ENCODE data around the gene APBA2. TPM values are rescaled to one million over a fixed set of nuclear protein-coding genes. Genes with fewer than 3 reads are reported as not detected.

APBA2 gene
- total and polyA plus RNA-seq, 10 donors, result 5.8 to 33.8 (median 18.3) TPM

DNA sequence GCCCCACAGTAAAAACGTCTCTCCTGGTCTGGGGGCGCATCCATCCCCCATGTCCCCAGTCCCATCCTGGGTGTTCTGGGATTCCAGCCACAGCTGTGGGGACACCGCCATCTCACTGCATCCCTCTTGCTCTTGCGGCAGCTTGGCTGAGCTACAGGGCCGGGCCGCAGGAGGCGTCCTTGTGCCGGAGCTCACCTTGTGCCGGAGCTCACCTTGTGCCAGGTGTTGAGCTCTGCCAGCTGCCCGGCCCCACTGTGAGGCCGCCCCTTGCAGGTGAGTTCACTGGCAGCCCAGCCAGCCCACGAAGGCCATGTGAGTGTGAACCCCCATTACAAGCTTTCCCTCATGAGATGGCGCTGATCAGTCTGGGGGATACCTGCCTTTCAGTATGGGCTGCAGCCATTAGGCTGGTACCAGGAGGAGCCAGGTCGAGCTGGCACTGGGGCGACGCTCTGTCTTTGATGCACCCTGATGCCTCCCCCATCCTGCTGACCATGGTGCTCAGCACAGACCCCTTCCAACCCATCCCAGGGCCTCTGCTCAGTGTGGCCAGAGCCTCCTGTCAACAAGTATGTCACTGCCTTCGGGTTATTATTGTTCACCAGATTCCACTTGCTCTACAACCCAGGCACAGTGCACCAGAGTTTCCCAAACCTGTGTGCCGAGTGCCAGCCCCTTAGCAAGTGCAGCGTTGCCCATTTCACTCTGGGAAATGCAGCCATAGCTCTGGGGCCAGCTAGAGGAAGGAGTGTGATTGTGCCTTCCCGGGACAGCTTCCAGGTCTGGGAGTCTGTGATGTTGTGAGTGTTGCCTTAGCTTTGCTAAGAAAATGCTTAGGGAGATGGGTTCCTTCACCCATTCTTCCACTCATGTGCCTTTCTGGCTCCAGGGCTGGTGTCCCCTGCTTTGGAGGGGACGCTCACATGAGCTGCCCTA is 105.7 kb downstream of the APBA2 start:
- no peaks in the 10 kb centered on the region for H3K36me3 ChIP-seq
- intact Hi-C loops (cut with DNase I; ENCODE audit: low total_unique reads), result no loop called here
- no peaks in the 10 kb centered on the region for H3K9me3 ChIP-seq
- no peaks in the 10 kb centered on the region for H3K27me3 ChIP-seq (replicated peaks in 1 of 7)
- WGBS, 5 donors, result 78 to 93% (median 91%) methylated on average over 9 to 21 of the region's 21 CpGs
- no peak for TF ChIP-seq POLR2AphosphoS5 (IDR thresholded peaks at IDR 0.05)
- TF ChIP-seq CTCF (IDR thresholded peaks at IDR 0.05 in 8 of 11, conservative IDR thresholded peaks at IDR 0.05 in 3 of 11), result no peak
- no peak for TF ChIP-seq POLR2A (IDR thresholded peaks at IDR 0.05)
- H3K4me3 ChIP-seq, result no peak overlapping the region
- DNase-seq, result no peak
- H3K27ac ChIP-seq, result peak overlapping the region in 6 of 8 donors; percentile 58 to 83 (median 78)
- H3K4me1 ChIP-seq, result peaks cover 13 to 62% (median 30%) of the 10 kb centered on the region in 6 donors

GRCh38 chr15:28992336-28992864 is 106.6 kb downstream of the APBA2 start:
- peak overlapping the region; percentile 14 to 83 (median 76) for H3K27ac ChIP-seq
- no peaks in the 10 kb centered on the region for H3K9me3 ChIP-seq
- intact Hi-C loops (cut with DNase I; ENCODE audit: low total_unique reads), result no loop called here
- no peak for DNase-seq
- TF ChIP-seq POLR2A (IDR thresholded peaks at IDR 0.05) (no peak), POLR2AphosphoS5 (IDR thresholded peaks at IDR 0.05) (no peak), CTCF (IDR thresholded peaks at IDR 0.05 in 8 of 11, conservative IDR thresholded peaks at IDR 0.05 in 3 of 11) (no peak)
- H3K27me3 ChIP-seq (replicated peaks in 1 of 7), result no peaks in the 10 kb centered on the region
- H3K4me3 ChIP-seq, result no peak overlapping the region
- H3K4me1 ChIP-seq, result peaks cover 13 to 65% (median 30%) of the 10 kb centered on the region in 6 donors
- no peaks in the 10 kb centered on the region for H3K36me3 ChIP-seq
- WGBS, 5 donors, result 78 to 87% (median 86%) methylated on average over 6 of the region's 6 CpGs

- WGBS, 5 donors, result 43 to 68% (median 66%) methylated on average over 8 to 12 of the region's 12 CpGs
- Histone ChIP-seq H3K36me3 (no peaks in the 10 kb centered on the region), H3K4me1 (peaks cover 13 to 65% (median 30%) of the 10 kb centered on the region in 6 donors), H3K9me3 (no peaks in the 10 kb centered on the region), H3K27ac (peak overlapping the region; percentile 14 to 83 (median 76)), H3K4me3 (no peak overlapping the region), H3K27me3 (replicated peaks in 1 of 7) (no peaks in the 10 kb centered on the region)
- peak in 1 of 3 donors; percentile 20 for TF ChIP-seq POLR2AphosphoS5 (IDR thresholded peaks at IDR 0.05)
- TF ChIP-seq POLR2A (IDR thresholded peaks at IDR 0.05), result no peak
- DNase-seq, result no peak
- intact Hi-C loops (cut with DNase I; ENCODE audit: low total_unique reads), result no loop called here
Measured at GRCh38 chr15:28993051-28993719, 107.4 kb downstream of the APBA2 start.

DNA sequence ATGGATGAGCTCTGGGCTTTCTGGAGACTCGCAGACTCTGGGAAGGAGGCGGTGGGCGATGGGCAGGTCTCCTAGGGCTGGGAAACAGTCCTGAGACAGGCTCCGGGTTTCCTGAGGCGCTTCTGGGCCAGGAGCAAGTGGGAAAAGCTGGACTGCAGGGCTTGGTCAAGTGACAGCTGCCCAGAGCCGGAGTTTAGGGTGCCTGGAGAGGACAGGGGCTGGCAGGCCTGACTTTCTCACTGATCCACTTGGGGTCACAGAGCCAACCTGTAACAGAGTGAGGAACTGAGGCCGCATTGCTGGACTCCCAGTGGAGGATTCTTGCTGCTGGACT is 107.9 kb downstream of the APBA2 start:
- no peak for DNase-seq
- WGBS, 5 donors, result 81 to 94% (median 89%) methylated on average over 7 of the region's 7 CpGs

More for the DNA sequence above, 107.9 kb downstream of the APBA2 start:
- Histone ChIP-seq H3K4me3 (no peak overlapping the region), H3K27me3 (replicated peaks in 1 of 7) (no peaks in the 10 kb centered on the region), H3K4me1 (peaks cover 13 to 65% (median 30%) of the 10 kb centered on the region in 6 donors), H3K36me3 (no peaks in the 10 kb centered on the region), H3K27ac (peak overlapping the region; percentile 13 to 83 (median 76)), H3K9me3 (no peaks in the 10 kb centered on the region)
- TF ChIP-seq POLR2AphosphoS5 (IDR thresholded peaks at IDR 0.05) (no peak), POLR2A (IDR thresholded peaks at IDR 0.05) (no peak), CTCF (IDR thresholded peaks at IDR 0.05 in 8 of 11, conservative IDR thresholded peaks at IDR 0.05 in 3 of 11) (no peak)
- intact Hi-C loops (cut with DNase I; ENCODE audit: low total_unique reads), result no loop called here
